HG03442 (cell line): ENCODE measurements around the gene FRMD5.
A peak's percentile ranks its signal among the peaks of the same experiment; 100 is the strongest.
"Not testable (repeated sequence)": the region's sequence is repeated elsewhere in the genome, so short reads cannot be mapped to it uniquely, and the experiment has no call there.

Experiments
- ATAC-seq: cut with Tn5 transposase; IDR thresholded peaks from one replicate; pipeline ENCODE4 v1.9.1; 2021; ENCODE audit warnings: mild to moderate bottlenecking, moderate library complexity; ENCODE audit not compliant: unreplicated experiment

The FRMD5 gene

GRCh38 chr15:43867096-43867495 lies 328.0 kb downstream of the FRMD5 start:
- ATAC-seq: no peak

- ATAC-seq: not testable (repeated sequence)
Observed at GRCh38 chr15:43866636-43867035, 328.4 kb downstream of the FRMD5 start.

GRCh38 chr15:43859546-43859945 lies 335.5 kb downstream of the FRMD5 start:
- ATAC-seq: no peak

GRCh38 chr15:43854801-43855200 lies 340.3 kb downstream of the FRMD5 start:
- ATAC-seq: no peak

GRCh38 chr15:43852607-43853006 lies 342.5 kb downstream of the FRMD5 start:
- no peak for ATAC-seq

- ATAC-seq: no peak
Observed at GRCh38 chr15:43851251-43851650, 343.8 kb downstream of the FRMD5 start.

GRCh38 chr15:43845421-43845820 lies 349.6 kb downstream of the FRMD5 start:
- no peak for ATAC-seq

- ATAC-seq: not testable (repeated sequence)
Observed at GRCh38 chr15:43832485-43832884, 362.6 kb downstream of the FRMD5 start.

GRCh38 chr15:43831519-43832052 lies 363.5 kb downstream of the FRMD5 start:
- not testable (repeated sequence) for ATAC-seq

GRCh38 chr15:43830691-43831275 lies 364.3 kb downstream of the FRMD5 start:
- not testable (repeated sequence) for ATAC-seq

- ATAC-seq: not testable (repeated sequence)
Observed at GRCh38 chr15:43829951-43830540, 365.0 kb downstream of the FRMD5 start.

GRCh38 chr15:43828061-43828657 lies 366.9 kb downstream of the FRMD5 start:
- no peak for ATAC-seq

GRCh38 chr15:43826508-43827341 lies 368.3 kb downstream of the FRMD5 start, which contains the start of gene WDR76:
WDR76 (plus strand) TSS chr15:43827002; CDS start chr15:43827033, 31 bp downstream.
- peak; percentile 59 for ATAC-seq

GRCh38 chr15:43826029-43826507 lies 369.0 kb downstream of the FRMD5 start:
- ATAC-seq: no peak

GRCh38 chr15:43825305-43825704 lies 369.8 kb downstream of the FRMD5 start:
- ATAC-seq: not testable (repeated sequence)

- ATAC-seq: peak; percentile 67
Observed at GRCh38 chr15:43824302-43825246, 370.5 kb downstream of the FRMD5 start, which contains the start of gene MFAP1. MFAP1 (minus strand) TSS chr15:43824690; CDS start chr15:43824569, 121 bp downstream.

GRCh38 chr15:43821505-43821904 lies 373.6 kb downstream of the FRMD5 start:
- no peak for ATAC-seq
